Activated naive CD4-positive, alpha-beta T cell treated with anti-CD3 and anti-CD28 coated beads, Interleukin-2, amount 50 U/mL, for 24 hours (primary cell): ENCODE measurements around the gene IZUMO4.

Experiments
- H3K27ac Mint-ChIP-seq: one replicate; pipeline ENCODE4 v1.8.0; 2021; ENCODE audit warnings: mild to moderate bottlenecking, mixed read lengths
- H3K27me3 Mint-ChIP-seq: one replicate; pipeline ENCODE4 v1.8.0; 2021; ENCODE audit warnings: mixed read lengths
- H3K36me3 Mint-ChIP-seq: one replicate; pipeline ENCODE4 v1.8.0; 2021; ENCODE audit warnings: mixed read lengths
- H3K4me1 Mint-ChIP-seq: one replicate; pipeline ENCODE4 v1.8.0; 2021; ENCODE audit warnings: mixed read lengths
- H3K4me3 Mint-ChIP-seq: one replicate; pipeline ENCODE4 v1.8.0; 2021; ENCODE audit warnings: mild to moderate bottlenecking, mixed read lengths
- H3K9me3 Mint-ChIP-seq: one replicate; pipeline ENCODE4 v1.8.0; 2021; ENCODE audit warnings: mixed read lengths

IZUMO4 gene, protein sequence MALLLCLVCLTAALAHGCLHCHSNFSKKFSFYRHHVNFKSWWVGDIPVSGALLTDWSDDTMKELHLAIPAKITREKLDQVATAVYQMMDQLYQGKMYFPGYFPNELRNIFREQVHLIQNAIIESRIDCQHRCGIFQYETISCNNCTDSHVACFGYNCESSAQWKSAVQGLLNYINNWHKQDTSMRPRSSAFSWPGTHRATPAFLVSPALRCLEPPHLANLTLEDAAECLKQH

GRCh38 chr19:2096480-2097202 lies at the start of gene IZUMO4:
IZUMO4 (plus strand) TSS chr19:2096915; CDS start chr19:2096946, 31 bp downstream.
- peaks cover 36% of the 10 kb centered on the region for H3K4me1 Mint-ChIP-seq
- H3K9me3 Mint-ChIP-seq = no peaks in the 10 kb centered on the region
- H3K27me3 Mint-ChIP-seq = no peaks in the 10 kb centered on the region
- peak within 1 kb of the TSS; percentile 93 for H3K4me3 Mint-ChIP-seq
- H3K27ac Mint-ChIP-seq = peak within 1 kb of the TSS; percentile 94
- H3K36me3 Mint-ChIP-seq = peaks cover 1% of the 10 kb centered on the region

GRCh38 chr19:2047076-2047448 lies 49.7 kb upstream of the IZUMO4 start:
- H3K4me3 Mint-ChIP-seq = no peak overlapping the region
- H3K36me3 Mint-ChIP-seq = no peaks in the 10 kb centered on the region
- H3K27ac Mint-ChIP-seq = no peak overlapping the region
- peaks cover 49% of the 10 kb centered on the region for H3K4me1 Mint-ChIP-seq
- no peaks in the 10 kb centered on the region for H3K9me3 Mint-ChIP-seq
- no peaks in the 10 kb centered on the region for H3K27me3 Mint-ChIP-seq

GRCh38 chr19:2047449-2048103 lies 49.1 kb upstream of the IZUMO4 start:
- Mint-ChIP-seq H3K36me3 (no peaks in the 10 kb centered on the region), H3K9me3 (no peaks in the 10 kb centered on the region), H3K27me3 (no peaks in the 10 kb centered on the region), H3K4me3 (peak overlapping the region; percentile 11), H3K4me1 (peaks cover 53% of the 10 kb centered on the region), H3K27ac (peak overlapping the region; percentile 12)

DNA sequence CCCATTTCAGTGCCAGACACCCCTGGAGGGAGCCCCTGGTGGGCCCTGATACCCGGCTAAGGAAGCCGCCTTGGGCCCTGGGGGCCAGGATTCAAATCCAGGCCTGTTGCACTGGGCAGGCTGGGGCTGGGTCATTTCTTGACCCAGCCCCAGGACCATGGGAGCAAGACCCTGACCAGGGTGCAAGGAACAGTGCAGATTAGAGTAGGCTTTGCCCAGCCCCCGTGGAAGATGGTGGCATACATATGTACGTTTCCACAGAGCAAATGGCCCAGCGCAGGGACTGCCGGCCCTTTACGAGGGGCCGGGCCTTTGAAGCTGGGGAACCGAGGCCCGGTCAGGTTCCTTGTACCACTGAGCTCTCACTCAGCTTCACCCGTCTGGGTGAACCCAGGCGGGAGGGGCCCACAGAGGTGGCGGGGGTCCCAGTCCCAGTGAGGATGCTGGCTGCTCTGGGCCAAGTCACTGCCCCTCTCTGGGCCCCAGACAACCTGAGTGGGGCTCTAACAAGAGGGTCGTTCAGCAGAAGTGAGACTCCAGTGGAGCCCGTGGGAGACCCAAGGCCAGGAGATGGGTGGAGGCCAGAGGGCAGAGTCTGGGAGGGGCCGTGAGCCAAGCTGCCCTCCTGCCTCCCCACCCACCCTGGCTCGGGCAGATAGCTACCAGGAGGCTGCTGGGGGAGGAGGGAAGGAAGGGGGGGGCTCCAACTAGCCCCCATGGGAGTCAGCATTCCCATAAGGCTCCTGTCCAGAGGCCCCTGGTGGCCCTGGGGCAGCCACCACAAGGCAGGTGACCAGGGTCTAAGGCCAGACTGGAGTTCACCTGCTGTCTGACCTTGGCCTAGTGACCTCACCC lies 48.4 kb upstream of the IZUMO4 start:
- H3K27ac Mint-ChIP-seq = peak overlapping the region; percentile 12
- peaks cover 52% of the 10 kb centered on the region for H3K4me1 Mint-ChIP-seq
- peak overlapping the region; percentile 42 for H3K4me3 Mint-ChIP-seq
- H3K9me3 Mint-ChIP-seq = no peaks in the 10 kb centered on the region
- H3K27me3 Mint-ChIP-seq = no peaks in the 10 kb centered on the region
- H3K36me3 Mint-ChIP-seq = no peaks in the 10 kb centered on the region

GRCh38 chr19:2048959-2049740 lies 47.6 kb upstream of the IZUMO4 start:
- Mint-ChIP-seq H3K4me1 (peaks cover 46% of the 10 kb centered on the region), H3K27me3 (no peaks in the 10 kb centered on the region), H3K36me3 (no peaks in the 10 kb centered on the region), H3K9me3 (no peaks in the 10 kb centered on the region), H3K27ac (peak overlapping the region; percentile 65), H3K4me3 (peak overlapping the region; percentile 84)

GRCh38 chr19:2049741-2050348 lies 46.9 kb upstream of the IZUMO4 start:
- Mint-ChIP-seq H3K4me1 (peaks cover 45% of the 10 kb centered on the region), H3K27me3 (no peaks in the 10 kb centered on the region), H3K27ac (peak overlapping the region; percentile 80), H3K9me3 (no peaks in the 10 kb centered on the region), H3K36me3 (no peaks in the 10 kb centered on the region), H3K4me3 (peak overlapping the region; percentile 84)

DNA sequence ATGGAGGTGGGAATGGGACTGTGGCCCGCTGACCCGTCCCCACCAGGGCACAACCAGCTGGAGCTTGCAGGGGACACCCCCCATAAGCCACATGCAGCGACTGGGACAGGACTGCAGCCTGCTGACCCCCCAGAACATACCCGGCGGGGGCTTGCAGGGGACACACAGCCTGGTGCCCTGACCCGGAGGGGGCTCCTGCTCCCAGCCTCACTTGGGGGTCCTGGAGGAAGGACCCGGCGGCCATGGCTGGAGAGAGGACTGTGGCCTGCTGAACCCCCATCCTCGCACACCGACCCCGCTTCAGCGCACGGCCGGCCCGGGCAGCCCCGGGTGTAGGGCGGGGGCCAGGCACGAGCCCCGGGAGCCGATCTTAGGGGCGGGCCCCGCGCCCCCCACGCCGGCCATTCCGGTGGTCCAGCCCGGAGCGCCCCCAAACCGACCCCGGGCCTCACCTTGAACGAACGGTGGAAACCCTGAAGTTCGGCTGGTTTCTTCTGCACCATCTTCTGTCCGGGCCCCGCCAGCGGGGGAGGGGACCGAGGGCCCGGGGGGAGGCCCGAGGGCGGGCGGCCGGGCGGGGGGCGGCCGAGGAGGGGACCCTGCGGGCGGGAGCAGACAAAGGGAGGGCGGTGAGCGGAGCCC lies 46.2 kb upstream of the IZUMO4 start:
- Mint-ChIP-seq H3K9me3 (no peaks in the 10 kb centered on the region), H3K4me3 (peak overlapping the region; percentile 84), H3K27ac (no peak overlapping the region), H3K36me3 (no peaks in the 10 kb centered on the region), H3K4me1 (peaks cover 48% of the 10 kb centered on the region), H3K27me3 (no peaks in the 10 kb centered on the region)

DNA sequence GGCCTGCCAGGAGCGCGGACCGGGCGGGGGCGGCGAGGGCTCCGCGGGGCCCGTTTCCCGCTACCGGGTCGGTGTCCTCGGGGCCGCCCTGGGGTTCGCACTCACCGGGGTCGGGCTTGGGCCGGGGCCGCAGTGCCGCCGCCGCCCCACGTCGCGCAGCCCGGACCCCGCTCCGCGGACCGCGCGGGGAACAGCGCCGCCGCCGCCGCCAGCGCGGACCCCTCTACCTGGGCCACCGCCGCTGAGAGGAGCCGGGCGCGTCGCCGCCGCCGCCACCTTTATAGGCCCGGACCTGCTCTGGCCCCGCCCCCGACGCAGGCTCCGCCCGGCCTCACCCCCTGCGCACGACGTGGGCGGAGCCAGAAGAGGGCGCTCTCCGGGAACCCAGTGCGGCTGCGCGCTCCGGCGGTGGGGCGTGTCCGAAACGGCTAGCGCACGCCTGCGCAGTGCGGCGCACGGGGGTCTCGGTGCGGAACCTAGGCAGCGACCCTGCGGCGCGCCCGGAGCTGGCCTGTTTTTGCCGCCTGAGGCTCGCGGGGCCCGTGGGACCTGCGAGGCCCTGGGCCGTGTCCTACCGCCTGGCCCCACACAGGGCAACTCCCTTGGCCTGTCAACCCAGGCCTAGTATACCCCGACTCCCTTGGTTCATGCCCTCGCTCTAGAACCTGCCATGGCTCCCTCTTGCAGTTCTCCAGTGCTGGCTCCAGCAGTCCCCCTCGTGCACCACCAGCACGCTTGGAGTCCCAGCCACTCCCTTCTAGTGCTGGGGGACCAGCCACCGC lies 45.5 kb upstream of the IZUMO4 start, which contains the start of gene MKNK2:
Gene MKNK2 (minus strand): TSS at position 254 of the 782 bp plus-strand sequence. CDS start 393 bp downstream, outside the sequence.
- H3K4me1 Mint-ChIP-seq = peaks cover 53% of the 10 kb centered on the region
- H3K27me3 Mint-ChIP-seq = no peaks in the 10 kb centered on the region
- H3K36me3 Mint-ChIP-seq = no peaks in the 10 kb centered on the region
- H3K27ac Mint-ChIP-seq = peak within 1 kb of the TSS; percentile 93
- no peaks in the 10 kb centered on the region for H3K9me3 Mint-ChIP-seq
- peak within 1 kb of the TSS; percentile 84 for H3K4me3 Mint-ChIP-seq

DNA sequence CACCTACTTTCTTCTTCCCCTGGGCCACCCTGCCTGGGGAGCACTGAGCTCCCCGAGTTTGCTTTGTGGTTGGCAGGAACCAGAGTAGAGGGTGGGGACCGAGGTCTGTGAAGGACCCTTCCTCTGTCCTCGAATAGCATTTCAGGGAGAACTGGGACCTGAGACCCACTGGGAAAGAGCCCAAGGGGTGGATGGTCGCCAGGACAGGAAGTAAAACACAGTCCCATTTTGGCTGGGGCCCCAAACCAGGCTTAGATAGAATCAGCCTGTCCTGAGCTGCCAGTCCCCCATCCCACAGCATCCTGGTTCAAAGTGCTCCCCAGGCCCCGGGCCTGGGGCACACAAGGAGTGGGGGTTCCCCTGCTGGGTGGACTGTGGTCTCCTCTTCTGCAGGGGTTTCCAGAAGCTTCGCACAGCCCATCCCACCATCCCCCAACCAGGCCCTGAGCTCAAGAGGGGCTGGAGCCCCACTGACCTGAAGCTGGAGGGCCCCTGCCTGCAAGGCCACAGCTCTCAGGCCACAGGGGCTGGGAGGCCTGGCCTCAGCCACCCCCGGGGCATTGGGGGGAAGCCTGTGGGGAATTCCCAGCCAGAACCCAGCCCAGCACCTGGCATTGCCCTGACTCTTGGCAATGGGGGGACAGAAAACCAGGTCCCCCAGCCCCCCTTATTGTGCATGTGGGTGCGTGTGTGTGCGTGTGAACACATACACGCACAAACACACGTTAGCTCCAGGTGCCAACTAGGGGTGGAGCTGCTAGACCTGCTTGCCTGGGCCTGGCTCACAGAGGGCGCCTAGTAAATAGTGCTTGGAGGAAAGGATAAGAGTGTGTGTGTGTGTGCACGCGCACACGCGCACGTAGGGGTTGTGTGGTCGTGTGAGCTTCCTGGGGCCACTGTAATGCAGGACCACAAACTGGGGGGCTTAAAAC lies 44.7 kb upstream of the IZUMO4 start:
- H3K36me3 Mint-ChIP-seq = no peaks in the 10 kb centered on the region
- H3K9me3 Mint-ChIP-seq = no peaks in the 10 kb centered on the region
- H3K4me1 Mint-ChIP-seq = peaks cover 56% of the 10 kb centered on the region
- peak overlapping the region; percentile 91 for H3K27ac Mint-ChIP-seq
- H3K4me3 Mint-ChIP-seq = peak overlapping the region; percentile 80
- H3K27me3 Mint-ChIP-seq = no peaks in the 10 kb centered on the region

DNA sequence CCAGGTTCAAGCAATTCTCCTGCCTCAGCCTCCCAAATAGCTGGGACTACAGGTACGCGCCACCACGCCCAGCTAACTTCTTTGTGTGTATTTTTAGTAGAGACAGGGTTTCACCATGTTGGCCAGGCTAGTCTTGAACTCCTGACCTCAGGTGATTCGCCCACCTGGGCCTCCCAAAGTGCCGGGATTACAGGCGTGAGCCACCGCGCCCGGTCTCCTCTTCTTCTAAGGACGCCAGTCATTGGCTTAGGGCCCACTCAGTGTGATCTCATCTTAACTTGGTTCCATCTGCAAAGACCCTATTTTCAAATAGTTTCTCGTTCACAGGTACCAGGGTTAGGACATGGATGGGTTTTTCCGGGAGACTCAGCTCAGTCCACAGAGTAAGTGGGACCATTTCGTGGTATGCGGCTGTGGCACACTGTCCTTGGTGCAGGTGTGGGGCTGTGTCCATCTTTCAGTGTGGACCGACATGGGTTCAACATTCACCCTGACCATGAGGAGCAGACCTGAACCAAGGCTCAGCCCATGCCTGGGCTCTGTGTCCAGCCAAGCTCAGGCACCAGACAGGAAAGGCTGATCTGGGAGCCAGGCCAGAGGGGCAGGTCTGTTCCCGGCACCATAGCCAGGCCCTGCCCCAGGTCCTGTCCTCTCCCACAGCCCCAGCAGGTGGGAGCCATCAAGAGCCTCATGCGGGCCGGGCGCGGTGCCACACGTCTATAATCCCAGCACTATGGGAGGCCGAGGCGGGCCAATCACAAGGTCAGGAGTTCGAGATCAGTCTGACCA lies 42.9 kb upstream of the IZUMO4 start:
- no peaks in the 10 kb centered on the region for H3K27me3 Mint-ChIP-seq
- H3K9me3 Mint-ChIP-seq = no peaks in the 10 kb centered on the region
- H3K27ac Mint-ChIP-seq = no peak overlapping the region
- no peaks in the 10 kb centered on the region for H3K36me3 Mint-ChIP-seq
- H3K4me3 Mint-ChIP-seq = no peak overlapping the region
- peaks cover 54% of the 10 kb centered on the region for H3K4me1 Mint-ChIP-seq

GRCh38 chr19:2054763-2055162 lies 42.0 kb upstream of the IZUMO4 start:
- Mint-ChIP-seq H3K9me3 (no peaks in the 10 kb centered on the region), H3K27ac (peak overlapping the region; percentile 89), H3K27me3 (no peaks in the 10 kb centered on the region), H3K4me3 (no peak overlapping the region), H3K4me1 (peaks cover 48% of the 10 kb centered on the region), H3K36me3 (no peaks in the 10 kb centered on the region)
